ENCODE measurements around the gene PEDS1.

- TF ChIP-seq CTCF (conservative IDR thresholded peaks at IDR 0.05), result no peak
- no peak for TF ChIP-seq ZFX (IDR thresholded peaks at IDR 0.05)
Measured at GRCh38 chr20:50153153-50153499, 397 bp downstream of the PEDS1 start.

Measured in C4-2B (cell line).